Mesothelial cell of epicardium (in vitro differentiated cells): ENCODE data around the gene HSPB2. TPM values are rescaled to one million over a fixed set of nuclear protein-coding genes. Genes with fewer than 3 reads are reported as not detected.

ENCODE experiments used
- DNase-seq, 2 experiments: peaks; one replicate each; pipeline ENCODE4 v3.0.0; 2021; ENCODE audit warnings: low spot score in 2 of 2; ENCODE audit not compliant: unreplicated experiment in 2 of 2
- H3K27ac Mint-ChIP-seq: 2 replicates; pipeline ENCODE4 v1.8.0; 2021; ENCODE audit warnings: mixed read lengths
- H3K27me3 Mint-ChIP-seq: 2 replicates; pipeline ENCODE4 v1.8.0; 2021; ENCODE audit warnings: low read depth, mixed read lengths
- H3K36me3 Mint-ChIP-seq: 2 replicates; pipeline ENCODE4 v1.8.0; 2021; ENCODE audit warnings: mixed read lengths
- H3K4me1 Mint-ChIP-seq: 2 replicates; pipeline ENCODE4 v1.8.0; 2021; ENCODE audit warnings: mixed read lengths
- H3K4me3 Mint-ChIP-seq: 2 replicates; pipeline ENCODE4 v1.8.0; 2021; ENCODE audit warnings: mild to moderate bottlenecking, moderate library complexity, mixed read lengths
- H3K9me3 Mint-ChIP-seq: 2 replicates; pipeline ENCODE4 v1.8.0; 2021; ENCODE audit warnings: mixed read lengths
- total RNA-seq: library from RNA; stranded (reverse); gene quantifications from 3 replicates; pipeline ENCODE4 v1.2.1, GENCODE V29; 2021
- TF ChIP-seq, protein P1 (sequence below): fragments of 200-600 bp; sonication (generic); IDR thresholded peaks from one replicate; pipeline ENCODE4 v1.5.0; 2021; ENCODE audit warnings: antibody characterized with exemption; ENCODE audit not compliant: unreplicated experiment

The HSPB2 gene
- total RNA-seq, 1 donor from 2014 or later: 0.22 TPM

GRCh38 chr11:111922803-111923202, 10.3 kb downstream of the HSPB2 start:
- TF ChIP-seq, protein P1, sequence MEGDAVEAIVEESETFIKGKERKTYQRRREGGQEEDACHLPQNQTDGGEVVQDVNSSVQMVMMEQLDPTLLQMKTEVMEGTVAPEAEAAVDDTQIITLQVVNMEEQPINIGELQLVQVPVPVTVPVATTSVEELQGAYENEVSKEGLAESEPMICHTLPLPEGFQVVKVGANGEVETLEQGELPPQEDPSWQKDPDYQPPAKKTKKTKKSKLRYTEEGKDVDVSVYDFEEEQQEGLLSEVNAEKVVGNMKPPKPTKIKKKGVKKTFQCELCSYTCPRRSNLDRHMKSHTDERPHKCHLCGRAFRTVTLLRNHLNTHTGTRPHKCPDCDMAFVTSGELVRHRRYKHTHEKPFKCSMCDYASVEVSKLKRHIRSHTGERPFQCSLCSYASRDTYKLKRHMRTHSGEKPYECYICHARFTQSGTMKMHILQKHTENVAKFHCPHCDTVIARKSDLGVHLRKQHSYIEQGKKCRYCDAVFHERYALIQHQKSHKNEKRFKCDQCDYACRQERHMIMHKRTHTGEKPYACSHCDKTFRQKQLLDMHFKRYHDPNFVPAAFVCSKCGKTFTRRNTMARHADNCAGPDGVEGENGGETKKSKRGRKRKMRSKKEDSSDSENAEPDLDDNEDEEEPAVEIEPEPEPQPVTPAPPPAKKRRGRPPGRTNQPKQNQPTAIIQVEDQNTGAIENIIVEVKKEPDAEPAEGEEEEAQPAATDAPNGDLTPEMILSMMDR: no peak
- Mint-ChIP-seq H3K4me1 (peaks cover 44% of the 10 kb centered on the region), H3K9me3 (no peaks in the 10 kb centered on the region), H3K27me3 (no peaks in the 10 kb centered on the region), H3K27ac (peak overlapping the region; percentile 90), H3K4me3 (no peak overlapping the region), H3K36me3 (no peaks in the 10 kb centered on the region)
- DNase-seq: no peak

GRCh38 chr11:111923351-111923788, 10.8 kb downstream of the HSPB2 start:
- no peaks in the 10 kb centered on the region for H3K9me3 Mint-ChIP-seq
- DNase-seq: no peak

GRCh38 chr11:111923951-111924350, 11.4 kb downstream of the HSPB2 start:
- Mint-ChIP-seq H3K27me3 (no peaks in the 10 kb centered on the region), H3K27ac (peak overlapping the region; percentile 90)
- TF ChIP-seq, protein P1: no peak

More at GRCh38 chr11:111923351-111923788, 10.8 kb downstream of the HSPB2 start:
- Mint-ChIP-seq H3K27me3 (no peaks in the 10 kb centered on the region), H3K4me3 (no peak overlapping the region), H3K27ac (peak overlapping the region; percentile 90), H3K4me1 (peaks cover 39% of the 10 kb centered on the region), H3K36me3 (no peaks in the 10 kb centered on the region)
- TF ChIP-seq, protein P1: no peak

DNA sequence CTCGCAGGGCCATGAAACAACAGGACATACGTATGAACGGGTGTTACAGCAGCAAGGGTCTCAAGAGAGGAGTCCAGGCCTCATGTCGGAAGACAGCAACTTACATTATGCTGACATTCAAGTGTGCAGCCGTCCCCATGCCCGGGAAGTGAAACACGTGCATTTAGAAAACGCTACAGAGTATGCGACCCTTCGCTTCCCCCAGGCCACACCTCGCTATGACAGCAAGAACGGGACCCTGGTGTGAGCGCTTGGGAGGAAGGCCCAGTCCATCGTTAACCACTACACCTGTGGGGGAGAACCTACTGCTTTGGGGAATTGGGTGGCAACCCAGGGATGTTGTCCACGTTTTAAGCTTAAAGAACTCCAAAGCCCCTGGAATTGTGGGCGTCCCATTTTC, 13.4 kb downstream of the HSPB2 start:
- Mint-ChIP-seq H3K36me3 (no peaks in the 10 kb centered on the region), H3K27me3 (no peaks in the 10 kb centered on the region), H3K9me3 (no peaks in the 10 kb centered on the region), H3K27ac (peak overlapping the region; percentile 94), H3K4me3 (peak overlapping the region; percentile 71), H3K4me1 (peaks cover 31% of the 10 kb centered on the region)
- TF ChIP-seq, protein P1: no peak
- DNase-seq: no peak

More at GRCh38 chr11:111923951-111924350, 11.4 kb downstream of the HSPB2 start:
- no peak overlapping the region for H3K4me3 Mint-ChIP-seq
- no peaks in the 10 kb centered on the region for H3K9me3 Mint-ChIP-seq
- no peaks in the 10 kb centered on the region for H3K36me3 Mint-ChIP-seq
- peaks cover 33% of the 10 kb centered on the region for H3K4me1 Mint-ChIP-seq
- DNase-seq: no peak

DNA sequence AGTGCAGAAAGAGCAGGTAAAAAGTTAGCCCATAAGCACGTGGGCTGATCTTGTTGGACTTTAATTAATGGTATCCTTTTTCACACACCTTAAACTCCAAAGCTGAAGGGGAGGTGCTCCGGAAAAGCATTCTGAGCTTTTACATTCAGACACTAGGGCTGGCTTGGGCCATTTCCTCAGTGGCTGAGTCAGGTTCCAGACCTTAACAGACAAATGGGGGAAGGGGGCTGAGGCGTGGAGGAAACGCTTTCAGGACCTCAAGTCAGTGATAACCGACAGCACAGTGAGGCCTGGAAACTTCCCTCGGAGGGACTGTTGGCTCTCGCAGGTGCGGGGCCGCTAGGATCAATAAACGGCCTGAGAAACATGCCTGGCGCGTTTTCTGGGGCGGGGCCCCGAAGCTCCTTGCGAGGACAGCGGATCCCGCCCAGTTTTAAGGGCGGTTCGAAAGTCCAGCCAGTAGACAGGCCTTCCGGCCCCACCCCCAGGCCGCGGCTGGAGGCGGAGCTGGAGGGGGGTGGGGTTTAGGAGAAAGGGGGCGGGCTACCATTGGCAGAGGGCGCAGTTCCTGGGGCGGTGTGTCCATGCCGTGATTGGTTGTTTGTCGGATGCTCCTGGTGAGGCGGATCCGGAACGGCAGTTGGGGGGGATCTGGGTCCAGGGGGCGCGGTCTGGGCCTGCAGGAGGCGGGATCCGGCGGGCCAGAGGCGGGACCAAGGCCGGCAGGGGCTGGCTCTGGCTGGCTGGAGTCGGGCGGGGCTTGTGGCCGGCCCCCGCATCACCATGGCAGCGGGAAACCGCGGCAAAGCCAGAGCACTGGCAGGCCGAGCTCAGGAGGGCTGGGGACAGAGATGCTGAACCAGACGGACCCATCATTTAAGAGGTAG, 14.2 kb downstream of the HSPB2 start:
- Mint-ChIP-seq H3K27me3 (no peaks in the 10 kb centered on the region), H3K4me3 (peak overlapping the region; percentile 71), H3K27ac (peak overlapping the region; percentile 96), H3K36me3 (no peaks in the 10 kb centered on the region), H3K9me3 (no peaks in the 10 kb centered on the region), H3K4me1 (peaks cover 31% of the 10 kb centered on the region)
- DNase-seq: peak; percentile 95 to 97
- TF ChIP-seq, protein P1: no peak
